HG03558 (cell line): ENCODE results near the gene MBD4.
"Not testable (repeated sequence)": the region's sequence is repeated elsewhere in the genome, so short reads cannot be mapped to it uniquely, and the experiment has no call there.

Experiments
- ATAC-seq: cut with Tn5 transposase; IDR thresholded peaks from one replicate; pipeline ENCODE4 v1.9.1; 2021; ENCODE audit warnings: moderate number of reproducible peaks; ENCODE audit not compliant: unreplicated experiment; ENCODE audit errors: extremely low read depth

Gene MBD4

DNA sequence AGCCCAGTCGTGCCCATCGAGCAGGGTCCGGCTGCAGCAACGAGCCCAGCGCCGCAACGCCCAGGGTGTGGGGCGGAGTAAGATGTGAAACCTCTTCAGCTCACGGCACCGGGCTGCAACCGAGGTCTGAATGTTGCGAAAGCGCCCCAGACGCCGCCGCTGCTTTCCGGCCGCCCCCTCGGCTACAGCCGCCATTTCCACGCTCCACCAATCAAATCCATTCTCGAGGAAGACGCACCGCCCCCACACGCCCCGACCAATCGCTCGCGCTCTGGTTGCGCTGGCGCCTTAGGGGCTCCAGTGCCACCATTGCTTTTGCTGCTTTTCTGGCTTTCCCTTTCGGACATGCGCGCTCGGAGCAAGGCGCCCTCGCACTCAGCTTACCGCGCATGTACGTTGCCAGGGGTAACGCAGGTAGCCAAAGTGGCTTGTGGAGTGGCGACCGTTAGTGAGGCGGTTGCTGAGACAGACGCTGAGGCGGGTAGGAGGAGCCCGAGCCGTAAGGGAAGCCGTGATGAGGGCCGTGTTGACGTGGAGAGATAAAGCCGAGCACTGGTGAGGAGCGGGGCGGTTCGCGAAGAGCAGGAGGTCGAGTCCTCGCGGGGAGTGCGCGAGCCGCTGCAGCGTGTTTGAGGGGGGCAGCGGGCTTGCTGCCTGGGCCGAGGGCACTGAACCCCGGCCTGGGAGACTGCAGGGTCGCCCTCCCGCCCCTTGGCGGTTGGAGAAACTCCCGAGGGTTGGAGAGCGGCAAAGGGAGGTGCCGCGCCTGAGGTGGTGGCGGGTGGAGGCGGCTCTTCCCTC lies at the start of gene MBD4, which contains the start of gene IFT122:
TSS of gene MBD4 (minus strand) at position 132 of the 801 bp plus-strand sequence. CDS start at position 17, 115 bp downstream.
TSS of gene IFT122 (plus strand) at position 408 of the 801 bp plus-strand sequence. CDS start at position 515, 107 bp downstream.
- peak; percentile 77 for ATAC-seq

- not testable (repeated sequence) for ATAC-seq
Observed at GRCh38 chr3:129489258-129489657, 49.5 kb upstream of the MBD4 start.

GRCh38 chr3:129487868-129488335 lies 48.2 kb upstream of the MBD4 start:
- not testable (repeated sequence) for ATAC-seq

DNA sequence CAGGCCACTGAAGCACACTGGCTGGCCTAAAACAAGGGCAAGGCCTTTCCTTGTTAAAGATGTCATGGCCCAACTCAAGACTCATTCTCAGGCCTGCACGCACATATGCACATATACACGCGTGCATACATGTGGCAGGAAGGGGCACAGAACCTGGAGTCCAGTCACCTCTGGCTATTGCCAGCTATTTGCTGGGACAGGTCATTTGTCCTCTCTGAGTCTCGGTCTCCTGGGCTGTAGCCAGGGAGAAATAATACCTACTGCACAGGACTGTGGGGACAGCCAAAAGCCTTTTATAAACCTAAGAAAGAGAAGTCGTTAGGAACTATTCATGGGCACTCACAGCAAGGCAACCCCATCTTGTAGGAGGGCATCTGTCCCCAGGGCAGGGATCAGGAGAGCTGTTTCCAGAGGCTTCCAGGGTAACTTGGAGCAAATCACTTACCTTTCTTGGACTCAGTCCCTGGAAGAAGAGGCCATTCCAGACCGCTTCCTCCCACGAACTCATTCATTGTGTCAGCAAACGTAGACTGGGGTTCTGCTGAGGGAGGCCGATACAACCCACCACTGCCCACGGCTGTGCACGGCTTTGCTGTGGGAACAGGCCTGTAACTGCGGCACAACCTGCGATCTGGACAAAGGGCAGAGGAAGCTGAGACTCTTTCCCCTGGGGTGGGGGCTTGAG lies 47.6 kb upstream of the MBD4 start:
- ATAC-seq: no peak

DNA sequence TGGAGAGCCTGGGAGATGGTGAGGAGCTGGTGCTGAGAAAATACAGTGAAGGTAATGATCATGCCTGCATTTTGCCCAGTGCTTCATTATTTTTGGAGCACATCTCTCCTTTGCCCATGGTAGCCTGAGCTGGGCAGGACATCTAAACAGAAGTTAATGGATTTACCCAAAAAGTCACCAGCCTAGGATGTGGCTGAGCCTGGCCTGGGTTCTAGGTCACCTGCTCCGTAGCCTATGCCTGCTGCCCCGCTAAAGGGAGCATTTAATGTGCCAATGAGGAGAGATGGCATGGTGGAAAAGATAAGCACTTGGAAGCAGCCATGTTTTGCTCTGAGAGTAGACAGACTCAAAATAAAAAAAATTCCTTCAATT lies 46.9 kb upstream of the MBD4 start:
- no peak for ATAC-seq

- ATAC-seq: no peak
Observed at GRCh38 chr3:129485721-129486663, 46.2 kb upstream of the MBD4 start.

DNA sequence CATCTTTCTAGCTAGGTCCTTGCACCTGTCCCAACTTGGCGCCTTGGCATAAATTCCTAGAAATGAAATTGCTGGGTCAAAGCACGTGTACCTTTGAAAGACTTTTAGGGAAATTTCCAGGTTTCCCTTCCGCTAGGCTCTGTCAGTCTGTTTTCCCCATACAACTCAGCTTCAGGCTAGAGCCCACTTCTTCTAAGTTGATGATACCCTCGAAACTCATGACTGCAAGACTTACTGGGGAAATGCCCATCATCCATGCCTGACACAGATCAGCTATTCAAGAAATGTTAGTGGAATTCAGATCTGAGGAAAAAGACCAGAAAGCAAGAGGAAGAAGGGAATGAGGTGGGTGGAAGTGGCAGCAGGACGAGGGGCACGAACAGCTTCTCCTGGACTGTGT lies 45.4 kb upstream of the MBD4 start:
- ATAC-seq: not testable (repeated sequence)

- no peak for ATAC-seq
Observed at GRCh38 chr3:129483870-129484269, 44.1 kb upstream of the MBD4 start.

DNA sequence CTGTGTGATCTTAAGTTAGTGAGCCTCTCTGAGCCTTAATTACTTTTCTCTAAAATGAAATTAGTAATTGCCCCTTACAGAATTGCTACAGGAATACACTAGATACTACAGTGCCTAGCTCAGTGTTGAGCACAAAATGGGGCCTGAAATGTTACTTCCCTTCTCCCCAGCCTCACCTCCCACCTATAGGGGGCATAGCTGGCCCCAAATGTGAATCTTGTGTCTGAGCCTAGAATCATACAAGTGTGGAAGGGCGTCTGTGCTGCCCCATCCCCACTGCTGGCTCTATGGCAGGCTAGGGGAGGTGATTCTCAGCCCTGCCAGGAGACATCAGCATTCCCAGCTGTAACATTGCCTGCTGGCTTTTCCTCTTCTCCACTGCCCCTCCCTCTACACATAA lies 43.0 kb upstream of the MBD4 start:
- ATAC-seq: no peak

DNA sequence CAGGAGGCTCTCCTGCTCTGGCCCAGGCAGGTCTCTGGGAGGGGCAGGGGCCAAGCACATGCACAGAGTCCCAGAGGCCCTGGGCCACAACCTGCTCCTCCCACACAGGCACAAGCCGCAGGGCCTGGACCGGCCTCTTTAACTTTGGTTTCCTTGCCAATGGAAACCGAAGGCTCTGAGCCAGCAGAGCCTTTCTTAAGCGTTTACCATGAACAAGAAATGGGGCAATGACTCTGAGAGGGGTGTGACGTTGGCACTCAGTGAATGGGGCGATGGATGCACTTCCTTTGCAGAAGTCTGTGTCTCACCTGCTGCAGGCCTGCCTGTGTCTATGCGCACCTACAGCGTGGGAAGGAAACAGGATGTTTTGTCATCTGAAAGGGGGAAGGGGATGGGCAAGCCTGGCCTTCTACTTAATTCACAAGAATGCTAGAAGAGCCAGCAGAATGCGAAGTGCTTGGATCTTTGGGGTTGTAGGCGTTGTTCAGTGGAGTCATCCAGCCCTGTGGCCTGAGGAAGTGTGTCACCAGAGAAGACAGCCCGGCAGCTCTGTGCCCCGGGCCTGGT lies 42.1 kb upstream of the MBD4 start:
- no peak for ATAC-seq

DNA sequence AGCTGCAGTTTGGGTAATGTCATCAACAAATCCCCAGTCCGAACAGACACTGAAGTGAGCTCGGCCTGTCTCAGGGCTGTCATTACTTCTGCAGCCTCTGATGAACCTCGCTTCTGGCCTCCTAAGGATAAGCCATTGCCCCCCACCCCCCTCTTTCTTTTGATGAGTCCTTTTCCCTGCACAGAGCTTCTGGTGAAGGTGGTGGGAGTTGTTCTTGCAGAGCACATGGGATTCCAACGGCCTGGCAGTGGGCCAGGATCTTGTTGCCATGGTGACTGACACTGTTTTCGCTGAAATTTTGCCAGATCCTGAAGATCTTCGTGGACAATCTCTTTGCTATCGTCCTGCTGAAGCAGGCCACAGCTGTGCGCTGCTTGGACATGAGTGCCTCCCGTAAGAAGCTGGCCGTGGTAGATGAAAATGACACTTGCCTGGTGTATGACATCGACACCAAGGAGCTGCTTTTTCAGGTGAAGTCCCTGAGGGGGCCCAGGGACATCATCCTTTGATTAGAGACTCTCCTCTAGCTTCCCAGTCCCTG lies 41.5 kb upstream of the MBD4 start:
- ATAC-seq: not testable (repeated sequence)

GRCh38 chr3:129476586-129476985 lies 36.8 kb upstream of the MBD4 start:
- ATAC-seq: no peak

DNA sequence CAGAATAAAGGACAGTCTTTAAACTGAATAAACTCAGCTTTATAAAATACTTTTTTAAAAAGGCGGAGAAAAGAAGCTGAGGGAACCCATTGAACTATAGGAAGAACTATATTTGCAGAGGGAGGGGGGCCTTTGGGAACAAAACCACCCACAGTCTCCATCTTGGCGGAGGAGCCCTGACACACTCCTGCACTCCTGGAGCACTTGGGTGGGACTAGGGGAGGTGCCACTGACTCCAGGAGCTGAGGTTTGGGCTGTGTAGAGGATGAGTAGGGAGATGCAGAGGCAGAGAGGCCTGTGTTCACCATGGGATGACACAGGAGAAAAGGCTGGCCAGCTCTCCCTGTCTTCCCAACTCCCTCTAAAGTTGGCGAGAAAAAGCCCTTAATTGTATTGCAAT lies 36.1 kb upstream of the MBD4 start:
- no peak for ATAC-seq

- no peak for ATAC-seq
Observed at GRCh38 chr3:129474984-129475804, 35.4 kb upstream of the MBD4 start.

- ATAC-seq: no peak
Observed at GRCh38 chr3:129473769-129474152, 34.0 kb upstream of the MBD4 start.

DNA sequence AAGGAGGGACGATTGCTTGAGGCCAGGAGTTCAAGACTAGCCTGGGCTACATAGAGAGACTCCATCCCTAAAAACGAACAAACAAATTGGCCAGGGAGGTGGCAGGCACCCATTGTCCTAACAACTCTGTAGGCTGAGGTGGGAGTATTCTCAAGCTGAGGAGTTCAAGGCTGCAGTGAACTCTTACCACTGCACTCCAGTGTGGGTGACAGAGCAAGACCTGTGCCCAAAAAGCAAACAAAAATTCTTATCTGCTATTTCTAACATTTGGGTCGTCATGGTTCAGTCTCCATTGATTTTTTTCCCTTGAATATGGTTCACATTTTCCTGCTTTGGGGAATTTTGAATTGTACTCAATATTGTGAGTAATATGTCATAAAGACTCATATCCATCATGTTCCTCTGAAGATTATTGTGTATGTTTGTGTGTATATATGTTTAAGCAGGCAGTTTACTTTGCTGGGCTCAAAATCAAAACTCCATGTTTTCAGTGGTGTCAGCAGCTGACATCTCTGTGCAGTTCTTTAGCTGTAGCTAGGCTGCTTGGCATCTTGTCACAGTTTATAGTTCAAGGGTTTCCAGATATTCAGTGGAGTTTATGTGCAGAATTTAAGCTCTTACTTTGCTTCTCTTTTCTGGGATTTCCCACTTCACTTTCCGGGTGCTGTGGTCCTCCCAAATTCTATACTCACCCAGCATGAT lies 33.5 kb upstream of the MBD4 start:
- no peak for ATAC-seq

DNA sequence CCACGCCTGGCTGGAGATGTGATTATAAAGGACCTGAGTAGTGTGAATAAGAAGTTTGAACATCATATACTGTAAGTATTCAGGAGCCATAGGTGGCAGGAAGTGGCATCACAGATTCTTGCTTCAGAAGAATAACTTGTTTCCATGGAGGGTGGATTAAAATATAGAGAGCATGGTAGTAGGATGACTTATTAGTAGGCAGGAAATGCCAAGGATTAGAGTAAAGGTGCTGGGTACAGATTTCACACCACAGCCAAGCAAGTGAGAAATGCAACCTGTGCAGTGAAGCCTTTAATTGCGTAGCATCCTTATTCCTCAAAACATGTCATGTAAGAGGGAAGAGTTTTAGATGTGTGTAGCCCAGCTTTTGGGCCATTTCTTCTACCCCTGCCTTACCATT lies 31.1 kb upstream of the MBD4 start:
- ATAC-seq: no peak

DNA sequence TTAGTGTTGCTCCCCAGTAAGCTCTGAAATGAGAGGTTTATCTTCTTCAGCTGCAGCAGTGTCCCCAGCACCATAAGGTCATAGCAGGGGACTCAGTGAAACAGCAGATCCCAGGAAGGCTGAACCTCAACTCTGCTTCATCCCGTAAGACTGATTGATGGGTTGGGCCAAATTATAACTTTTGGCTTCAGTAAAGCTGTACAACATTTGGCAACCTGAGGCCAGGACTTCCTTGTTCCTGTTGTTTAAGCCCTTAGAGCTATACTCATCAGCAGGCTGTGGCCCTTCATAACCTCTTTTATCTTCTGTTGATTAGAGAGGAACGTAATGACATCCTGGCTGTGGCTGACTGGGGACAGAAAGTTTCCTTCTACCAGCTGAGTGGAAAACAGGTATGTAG lies 29.3 kb upstream of the MBD4 start:
- no peak for ATAC-seq
